ENCODE data around the gene OGDH. TPM values are rescaled to one million over a fixed set of nuclear protein-coding genes. Genes with fewer than 3 reads are reported as not detected.
"Not testable (repeated sequence)": the region's sequence is repeated elsewhere in the genome, so short reads cannot be mapped to it uniquely, and the experiment has no call there.

Gene OGDH
- total and polyA plus RNA-seq, 9 donors, result 24.4 to 84.6 (median 57.7) TPM

DNA sequence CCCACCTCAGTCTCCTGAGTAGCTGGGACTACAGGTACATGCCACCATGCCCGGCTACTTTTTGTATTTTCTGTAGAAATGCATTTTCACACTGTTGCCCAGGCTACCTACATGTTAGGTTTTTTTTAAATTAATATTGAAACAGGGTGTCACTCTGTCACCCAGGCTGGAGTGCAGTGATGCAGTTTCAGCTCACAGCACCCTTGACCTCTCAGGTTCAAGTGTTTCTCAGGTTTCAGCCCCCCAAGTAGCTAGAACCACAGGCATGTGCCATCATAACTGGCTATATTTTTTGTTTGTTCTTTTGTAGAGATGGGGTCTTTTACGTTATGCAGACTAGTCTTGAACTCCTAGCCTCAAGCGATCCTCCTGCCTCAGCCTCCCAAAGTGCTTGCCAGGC, 109.8 kb downstream of the OGDH start:
- Histone ChIP-seq H3K4me3 (no peak overlapping the region), H3K9me3 (no peaks in the 10 kb centered on the region), H3K27me3 (no peaks in the 10 kb centered on the region), H3K4me1 (ENCODE audit: insufficient read depth) (no peaks in the 10 kb centered on the region), H3K27ac (no peak overlapping the region), H3K36me3 (no peaks in the 10 kb centered on the region)
- intact Hi-C loops (cut with DNase I), result no loop called here
- no peak for TF ChIP-seq EP300 (IDR thresholded peaks at IDR 0.05)
- no peak for TF ChIP-seq POLR2A (IDR thresholded peaks at IDR 0.05)
- TF ChIP-seq CTCF (IDR thresholded peaks at IDR 0.05), result no peak
- DNase-seq, result no peak
- 88 to 95% (median 92%) methylated on average over 3 of the region's 3 CpGs for WGBS, 3 donors

- 91 to 93% (median 93%) methylated on average over 4 of the region's 4 CpGs for WGBS, 3 donors
- no peak overlapping the region for H3K4me3 ChIP-seq
- DNase-seq, result no peak
- TF ChIP-seq POLR2A (IDR thresholded peaks at IDR 0.05), result no peak
- TF ChIP-seq EP300 (IDR thresholded peaks at IDR 0.05), result no peak
- no peaks in the 10 kb centered on the region for H3K4me1 ChIP-seq (ENCODE audit: insufficient read depth)
- H3K27ac ChIP-seq, result no peak overlapping the region
- intact Hi-C loops (cut with DNase I), result no loop called here
- H3K36me3 ChIP-seq, result no peaks in the 10 kb centered on the region
- no peaks in the 10 kb centered on the region for H3K9me3 ChIP-seq
- no peaks in the 10 kb centered on the region for H3K27me3 ChIP-seq
These were observed 113.9 kb downstream of the OGDH start for GRCh38 chr7:44720301-44720700.

- Histone ChIP-seq H3K36me3 (no peaks in the 10 kb centered on the region), H3K27me3 (no peaks in the 10 kb centered on the region), H3K9me3 (no peaks in the 10 kb centered on the region), H3K4me1 (ENCODE audit: insufficient read depth) (no peaks in the 10 kb centered on the region), H3K27ac (no peak overlapping the region), H3K4me3 (no peak overlapping the region)
- WGBS, 3 donors, result 73 to 84% (median 73%) methylated on average over 4 of the region's 4 CpGs
- TF ChIP-seq POLR2A (IDR thresholded peaks at IDR 0.05), result no peak
- no peak for TF ChIP-seq CTCF (IDR thresholded peaks at IDR 0.05)
- TF ChIP-seq EP300 (IDR thresholded peaks at IDR 0.05), result no peak
- DNase-seq, result no peak
- intact Hi-C loops (cut with DNase I), result no loop called here
These were observed 117.8 kb downstream of the OGDH start for GRCh38 chr7:44724276-44724675.

DNA sequence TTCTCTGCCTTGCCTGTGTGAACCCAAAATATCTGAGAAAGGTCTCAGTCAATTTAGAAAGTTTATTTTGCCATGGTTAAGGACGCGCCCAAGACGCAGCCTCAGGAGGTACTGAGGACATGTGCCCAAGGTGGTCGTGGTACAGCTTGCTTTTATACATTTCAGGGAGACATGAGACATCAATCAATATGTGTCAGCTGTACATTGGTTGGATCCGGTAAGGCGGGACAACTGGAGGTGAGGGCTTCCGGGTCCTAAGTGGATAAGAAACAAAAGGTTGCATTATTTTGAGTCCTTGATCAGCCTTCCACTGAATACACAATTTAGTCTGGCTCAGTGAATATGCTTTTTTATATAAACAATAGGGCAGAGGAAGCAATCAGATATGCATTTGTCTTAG, 119.8 kb downstream of the OGDH start:
- H3K36me3 ChIP-seq; H3K4me1 ChIP-seq (ENCODE audit: insufficient read depth); H3K27me3 ChIP-seq; H3K4me3 ChIP-seq; H3K9me3 ChIP-seq; H3K27ac ChIP-seq; DNase-seq; intact Hi-C loops (cut with DNase I): not testable (repeated sequence)
- 68 to 74% (median 70%) methylated on average over 7 of the region's 7 CpGs for WGBS, 3 donors

DNA sequence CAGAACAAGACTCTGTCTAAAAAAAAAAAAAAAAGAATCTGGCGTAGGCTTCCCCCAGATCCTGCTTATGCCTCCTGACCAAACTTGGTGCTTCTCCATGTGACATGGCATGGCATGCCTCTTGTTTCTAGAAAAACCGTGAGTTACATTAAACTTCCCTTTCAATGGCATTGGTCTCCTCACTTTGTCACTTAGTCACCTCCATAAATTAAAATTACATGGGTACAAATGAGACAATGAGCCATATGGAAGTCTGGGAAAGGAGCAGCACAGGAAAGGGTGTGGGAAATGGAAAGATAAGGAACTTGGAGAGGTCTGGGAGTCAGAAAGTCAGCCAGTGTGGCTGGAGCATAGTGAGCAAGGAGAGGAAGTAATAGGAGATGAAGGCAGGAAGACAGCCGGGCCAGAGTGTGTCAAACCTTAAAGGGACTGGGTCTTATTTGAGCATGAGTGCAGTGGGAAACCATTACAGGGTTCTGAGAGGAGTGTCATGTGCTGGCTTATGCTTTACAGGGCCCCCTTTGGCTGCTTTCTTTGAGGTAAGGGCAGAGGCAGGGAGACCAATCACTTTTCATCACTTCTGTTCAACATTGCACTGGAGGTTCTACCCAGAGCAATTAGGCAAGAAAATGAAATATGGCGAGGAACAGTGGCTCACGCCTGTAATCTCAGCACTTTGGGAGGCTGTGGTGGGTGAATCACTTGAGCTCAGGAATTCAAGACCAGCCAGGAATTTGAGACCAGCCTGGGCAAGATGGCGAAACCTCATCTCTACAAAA, 120.9 kb downstream of the OGDH start:
- Histone ChIP-seq H3K4me3 (no peak overlapping the region), H3K27ac (no peak overlapping the region)
- 48 to 60% (median 58%) methylated on average over 6 of the region's 6 CpGs for WGBS, 3 donors

More for the DNA sequence above, 120.9 kb downstream of the OGDH start:
- Histone ChIP-seq H3K36me3 (no peaks in the 10 kb centered on the region), H3K4me1 (ENCODE audit: insufficient read depth) (no peaks in the 10 kb centered on the region), H3K9me3 (no peaks in the 10 kb centered on the region), H3K27me3 (no peaks in the 10 kb centered on the region)
- DNase-seq, result no peak
- TF ChIP-seq POLR2A (IDR thresholded peaks at IDR 0.05), result no peak
- TF ChIP-seq CTCF (IDR thresholded peaks at IDR 0.05), result no peak
- TF ChIP-seq EP300 (IDR thresholded peaks at IDR 0.05), result no peak
- intact Hi-C loops (cut with DNase I), result no loop called here

Measured in ovary (tissue), 9 donors.